LoVo (cell line): ENCODE measurements around the gene MMP28.

Source experiments
- DNase-seq: peaks from one replicate; pipeline ENCODE4 v3.0.0-alpha.2; 2016; ENCODE audit warnings: low spot score

MMP28 gene

DNA sequence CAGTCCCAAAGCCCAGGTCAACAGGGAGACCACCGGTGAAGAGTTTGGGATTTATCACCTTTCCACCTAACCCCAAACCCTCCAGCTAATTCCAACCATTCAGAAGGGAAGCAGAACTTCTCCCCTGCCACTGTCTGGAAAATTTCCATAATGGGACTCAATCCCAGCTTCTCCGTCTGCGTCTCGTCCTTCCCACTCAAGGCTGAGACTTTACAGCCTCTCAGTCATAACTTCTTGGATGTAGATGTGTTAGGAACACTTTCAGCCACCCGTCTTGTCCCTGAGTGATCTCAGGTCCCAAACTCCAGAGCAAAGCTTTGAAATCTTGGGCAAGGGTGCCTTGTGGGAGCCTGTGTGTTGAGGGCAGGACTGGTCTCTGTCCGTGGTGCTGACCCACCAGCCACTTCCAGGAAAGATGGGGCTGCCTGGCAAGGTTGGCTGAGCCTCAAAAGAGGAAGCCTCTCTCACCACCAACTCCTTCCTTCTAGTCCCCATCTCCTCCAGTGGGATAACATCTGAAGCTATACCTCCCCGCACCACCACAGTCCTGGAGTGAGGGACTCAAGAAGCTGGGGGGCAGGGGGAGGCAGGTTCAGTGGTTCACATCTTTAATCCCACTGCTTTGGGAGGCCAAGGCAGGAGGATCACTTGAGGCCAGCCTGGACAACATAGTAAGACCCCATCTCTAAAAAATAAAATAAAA lies 51.7 kb downstream of the MMP28 start:
- DNase-seq, result peak; percentile 15

DNA sequence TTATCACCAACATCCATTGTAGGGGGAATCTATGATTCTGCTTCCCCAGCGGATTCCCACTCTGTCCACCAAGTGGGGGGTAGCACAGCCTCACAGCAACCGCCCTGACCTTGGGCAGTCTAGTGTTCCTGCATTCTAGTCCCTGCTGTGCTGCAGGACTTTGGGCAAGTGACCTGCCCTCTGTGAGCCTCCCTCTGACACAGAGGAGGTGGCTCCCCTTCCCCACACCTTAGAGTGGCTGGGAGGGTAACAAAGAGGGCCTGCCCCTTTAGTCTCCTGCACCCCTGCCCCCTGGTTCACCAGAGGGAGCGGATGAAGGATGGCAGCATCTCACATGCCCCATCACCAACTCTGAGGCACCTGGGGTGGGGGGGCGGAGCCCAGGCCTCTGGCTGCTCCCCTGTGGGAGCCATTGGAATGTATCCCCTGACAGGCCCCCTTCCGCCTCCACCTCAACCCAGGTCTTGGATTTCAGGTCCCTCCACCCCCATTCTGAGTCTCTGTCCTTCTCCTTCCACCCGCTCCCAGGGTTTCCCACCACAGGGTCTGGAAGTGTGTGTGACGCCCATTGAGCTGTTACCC lies 52.5 kb downstream of the MMP28 start:
- no peak for DNase-seq

DNA sequence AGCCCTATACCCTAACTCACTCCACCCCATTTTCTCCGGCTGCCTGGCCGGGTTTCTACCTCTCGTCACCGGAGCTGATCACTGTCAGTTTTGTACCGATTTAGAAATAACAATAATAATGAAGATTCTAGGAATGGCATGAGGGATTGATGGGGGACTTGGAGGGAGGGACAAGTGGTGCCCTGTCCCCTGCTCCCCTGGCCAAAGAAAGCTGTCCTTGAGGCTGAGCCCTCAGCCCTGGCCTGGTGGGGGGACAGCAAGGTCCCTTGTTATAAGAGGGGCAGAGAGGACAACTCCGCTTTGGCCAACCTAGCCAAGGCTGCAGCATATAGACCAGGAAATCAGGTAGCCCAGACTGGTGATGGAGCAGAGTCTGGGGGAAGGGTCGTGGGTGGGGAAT lies 52.9 kb downstream of the MMP28 start:
- no peak for DNase-seq

DNA sequence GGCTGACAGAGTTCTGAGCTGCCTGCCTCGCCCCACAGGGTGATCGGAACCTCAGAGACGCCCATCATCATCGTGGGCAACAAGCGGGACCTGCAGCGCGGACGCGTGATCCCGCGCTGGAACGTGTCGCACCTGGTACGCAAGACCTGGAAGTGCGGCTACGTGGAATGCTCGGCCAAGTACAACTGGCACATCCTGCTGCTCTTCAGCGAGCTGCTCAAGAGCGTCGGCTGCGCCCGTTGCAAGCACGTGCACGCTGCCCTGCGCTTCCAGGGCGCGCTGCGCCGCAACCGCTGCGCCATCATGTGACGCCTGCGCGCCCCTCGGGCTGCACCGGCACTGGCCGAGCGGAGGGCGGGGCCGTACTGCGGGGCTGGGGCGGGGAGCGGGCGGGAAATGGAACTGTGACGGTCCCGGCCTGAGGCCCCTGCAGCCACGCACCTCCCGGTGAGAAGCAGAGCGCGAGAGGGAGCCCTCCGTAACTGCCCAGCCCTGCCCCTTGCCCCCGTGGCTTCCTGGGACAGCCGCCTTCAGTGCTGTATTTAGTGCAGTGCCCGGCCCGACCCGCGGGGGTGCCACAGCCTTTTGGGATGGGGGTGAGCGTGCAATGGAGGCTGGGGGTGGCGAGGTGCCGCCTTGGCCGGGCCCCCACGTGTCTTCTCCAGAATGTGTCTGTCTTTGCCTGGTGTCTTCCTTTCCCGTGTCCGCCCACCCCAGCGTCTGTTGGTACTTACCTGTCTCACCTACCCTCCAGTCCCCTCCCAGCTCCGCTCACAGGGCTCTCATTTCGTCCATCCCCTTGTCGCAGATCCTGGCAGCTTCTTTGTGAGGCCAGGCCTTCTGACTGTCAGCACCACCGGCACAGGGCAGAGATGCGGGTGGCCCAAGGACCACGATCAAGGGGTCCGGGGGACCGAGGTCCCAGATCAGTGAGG lies 54.2 kb downstream of the MMP28 start:
- no peak for DNase-seq

DNA sequence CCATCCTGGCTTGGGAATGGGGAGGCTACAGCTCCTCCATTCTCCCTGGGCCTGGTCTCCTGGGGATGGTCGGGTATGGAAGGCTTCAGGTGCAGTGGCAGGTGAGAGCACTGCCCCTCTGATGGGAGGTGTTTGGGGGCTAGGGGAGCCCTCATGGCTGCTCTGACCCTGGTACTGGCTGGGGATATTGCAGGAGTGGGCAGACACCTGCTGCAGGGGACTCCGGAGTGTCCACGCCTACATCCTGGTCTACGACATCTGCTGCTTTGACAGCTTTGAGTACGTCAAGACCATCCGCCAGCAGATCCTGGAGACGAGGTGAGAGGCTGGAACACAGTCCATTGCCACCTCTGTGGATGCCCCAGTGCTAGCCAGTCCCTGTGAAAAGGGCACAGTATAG lies 55.2 kb downstream of the MMP28 start:
- no peak for DNase-seq

DNA sequence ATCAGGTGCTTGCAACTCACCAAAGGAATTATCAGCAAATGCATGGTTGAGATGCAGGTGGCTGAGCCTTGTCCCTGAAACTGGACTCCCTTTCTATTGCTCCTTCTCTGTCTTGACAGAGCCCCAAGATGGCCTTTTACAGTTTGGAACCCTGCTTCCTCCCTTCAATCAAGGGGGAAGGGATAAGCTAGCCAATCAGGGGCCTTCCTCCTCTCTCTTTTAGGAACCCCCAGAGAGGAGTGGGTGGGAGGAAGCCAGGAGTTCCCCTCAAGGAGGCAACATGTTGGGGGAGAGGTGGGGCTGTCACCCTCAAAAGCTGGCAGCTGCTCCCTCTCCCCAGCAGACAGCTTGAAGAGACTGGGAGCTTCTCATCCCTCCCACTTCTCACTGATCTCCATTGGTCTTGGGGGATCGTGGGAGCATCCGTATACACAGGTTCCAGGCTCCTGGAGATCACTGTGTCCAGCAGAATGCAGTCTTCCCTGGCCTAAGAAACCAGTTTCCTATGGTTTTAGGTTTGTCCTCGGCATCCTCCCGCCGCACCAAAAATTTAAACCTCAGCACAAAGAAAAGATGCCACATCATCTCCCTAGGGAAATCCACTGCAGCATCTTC lies 56.8 kb downstream of the MMP28 start:
- DNase-seq, result no peak

DNA sequence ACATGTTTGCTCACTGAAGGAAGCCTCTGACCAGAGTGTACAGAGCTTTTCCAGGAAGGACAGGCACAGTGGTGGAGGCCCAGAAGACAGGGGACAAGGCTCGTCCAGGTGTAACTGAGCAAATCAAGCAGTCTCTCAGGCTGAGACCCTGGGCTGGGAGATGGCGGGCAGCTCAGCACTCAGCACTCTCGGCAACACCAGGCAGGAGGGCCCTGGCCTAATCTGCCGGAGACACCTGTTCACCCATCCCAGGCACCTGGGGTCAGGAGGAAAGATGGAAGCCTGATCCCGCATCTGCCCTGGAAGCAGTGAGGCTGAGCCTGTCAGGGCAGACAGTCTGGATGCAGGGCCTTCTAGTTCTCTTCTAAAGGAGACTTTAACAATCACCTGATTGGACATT lies 59.2 kb downstream of the MMP28 start:
- no peak for DNase-seq

DNA sequence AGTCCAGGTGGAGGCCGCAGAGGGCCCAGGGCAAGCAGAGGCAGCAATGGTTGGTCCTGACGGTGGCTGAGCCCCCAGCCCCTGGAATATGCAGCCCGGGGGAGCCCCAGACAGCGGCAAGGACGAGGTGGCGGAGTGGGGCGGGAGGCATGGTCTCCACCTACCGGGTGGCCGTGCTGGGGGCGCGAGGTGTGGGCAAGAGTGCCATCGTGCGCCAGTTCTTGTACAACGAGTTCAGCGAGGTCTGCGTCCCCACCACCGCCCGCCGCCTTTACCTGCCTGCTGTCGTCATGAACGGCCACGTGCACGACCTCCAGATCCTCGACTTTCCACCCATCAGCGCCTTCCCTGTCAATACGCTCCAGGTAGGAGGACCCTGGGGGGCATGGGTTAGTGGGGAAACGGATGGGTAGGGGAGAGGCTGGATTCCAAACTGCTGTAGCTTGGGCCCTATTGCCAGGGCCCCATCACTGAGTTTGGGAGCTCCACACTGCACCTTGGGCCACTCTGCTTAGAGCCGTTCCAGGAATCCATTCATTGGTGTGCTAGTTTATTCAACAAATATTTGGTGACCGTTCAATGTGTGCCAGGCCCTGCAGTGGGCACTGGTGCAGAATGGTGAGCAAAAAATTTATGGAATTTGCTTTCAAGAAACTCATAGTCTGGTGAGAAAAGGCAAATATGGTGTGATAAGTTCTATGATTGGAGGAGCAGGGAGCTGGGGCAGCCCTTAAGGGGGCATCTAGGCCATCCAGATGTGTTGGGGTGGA lies 60.2 kb downstream of the MMP28 start:
- DNase-seq, result no peak

DNA sequence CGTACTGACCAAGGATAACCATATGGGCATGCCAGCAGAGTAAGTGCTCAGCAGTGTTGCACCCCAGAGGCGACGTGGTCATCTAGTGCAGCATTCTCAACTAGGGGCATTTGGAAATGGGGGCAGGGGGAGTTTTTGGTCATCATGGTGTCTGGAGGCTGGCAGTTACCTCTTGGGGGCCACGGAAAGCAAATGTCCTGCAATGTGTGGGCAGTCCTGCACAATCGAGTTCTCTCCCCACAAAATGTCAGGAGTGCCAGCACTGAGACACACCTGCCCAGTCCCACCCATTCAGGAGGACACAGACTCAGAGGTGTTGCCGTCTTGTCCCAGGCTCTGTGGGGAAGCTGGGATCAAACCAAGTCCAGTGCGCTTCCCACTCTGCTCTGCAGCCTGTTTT lies 61.0 kb downstream of the MMP28 start:
- no peak for DNase-seq

DNA sequence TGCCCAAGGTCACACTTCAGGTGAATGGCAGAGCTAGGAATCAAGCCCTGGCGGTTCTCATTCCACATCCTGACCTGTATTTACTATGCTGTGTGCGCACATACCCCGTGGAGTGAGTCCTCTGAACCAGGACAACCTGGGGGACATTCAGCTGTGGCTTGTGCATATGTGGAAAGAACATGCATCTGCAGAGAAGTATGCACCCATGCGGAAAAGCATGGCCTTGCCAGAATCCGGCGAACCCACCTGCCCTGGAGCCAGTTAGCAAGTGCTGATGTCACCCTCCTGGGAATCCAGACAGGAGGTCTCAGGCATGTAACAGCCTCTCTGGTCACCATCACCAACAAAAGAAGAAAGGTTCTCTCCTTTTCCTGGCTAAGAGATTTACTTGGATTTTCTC lies 62.1 kb downstream of the MMP28 start:
- no peak for DNase-seq

DNA sequence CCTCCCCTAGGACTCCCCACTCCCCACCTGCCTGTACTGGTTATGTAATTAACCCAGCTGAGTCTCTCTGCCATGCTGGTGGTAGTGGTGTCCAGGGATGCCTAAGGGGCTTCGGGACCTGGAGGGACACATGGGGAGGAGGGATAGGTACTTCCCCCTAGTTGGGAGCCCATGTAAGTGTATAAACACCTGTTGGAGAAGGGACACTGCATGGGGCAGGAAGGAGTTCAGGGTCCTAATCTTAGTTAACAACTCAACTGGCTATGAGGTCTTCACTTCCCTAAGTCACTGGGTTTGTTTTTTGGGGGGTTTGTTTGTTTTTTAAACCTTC lies 62.7 kb downstream of the MMP28 start:
- no peak for DNase-seq

DNA sequence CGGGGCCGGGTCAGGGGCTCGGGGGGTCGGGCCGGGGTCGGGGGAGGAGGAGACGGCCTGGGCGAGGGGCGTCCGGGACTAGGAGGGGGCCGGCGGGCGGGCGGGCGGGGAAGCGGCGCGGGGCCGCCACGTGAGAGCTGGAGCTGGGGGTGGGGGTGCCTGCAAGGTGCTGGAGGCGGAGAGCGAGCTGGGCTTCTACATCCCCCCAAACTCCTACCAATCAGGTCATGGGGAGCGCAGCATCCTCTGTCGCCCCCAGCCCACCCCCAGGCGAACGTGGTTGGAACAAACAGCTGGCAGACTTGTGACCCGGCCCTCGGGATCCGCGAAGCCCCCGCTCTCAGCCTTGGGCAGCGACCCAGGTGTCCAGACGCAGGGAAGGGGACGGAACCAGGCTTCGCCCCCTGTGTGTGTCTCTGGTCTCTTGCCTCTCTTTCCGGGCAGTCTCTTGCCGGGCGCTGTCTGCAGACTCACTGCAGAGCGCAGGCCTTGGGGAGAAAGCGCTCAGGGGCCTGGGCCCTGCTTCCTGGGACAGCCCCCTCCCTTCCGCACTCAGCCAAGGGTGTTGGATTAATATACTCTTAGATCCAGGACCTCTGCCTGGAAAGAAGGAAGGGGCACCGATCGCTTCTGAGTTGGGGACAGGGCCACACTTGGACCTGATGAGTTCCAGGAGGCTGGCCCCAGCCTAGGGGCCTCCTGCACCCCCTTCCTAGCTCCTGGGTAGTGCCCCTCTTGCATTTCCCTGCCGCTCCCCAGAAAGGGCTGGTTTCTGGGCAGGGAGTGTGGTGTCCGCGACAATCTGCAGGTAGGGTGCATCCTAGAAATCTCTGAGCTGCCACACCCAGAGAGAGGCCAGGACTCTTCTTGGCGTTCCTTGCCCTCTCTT lies 63.3 kb downstream of the MMP28 start:
- no peak for DNase-seq

DNA sequence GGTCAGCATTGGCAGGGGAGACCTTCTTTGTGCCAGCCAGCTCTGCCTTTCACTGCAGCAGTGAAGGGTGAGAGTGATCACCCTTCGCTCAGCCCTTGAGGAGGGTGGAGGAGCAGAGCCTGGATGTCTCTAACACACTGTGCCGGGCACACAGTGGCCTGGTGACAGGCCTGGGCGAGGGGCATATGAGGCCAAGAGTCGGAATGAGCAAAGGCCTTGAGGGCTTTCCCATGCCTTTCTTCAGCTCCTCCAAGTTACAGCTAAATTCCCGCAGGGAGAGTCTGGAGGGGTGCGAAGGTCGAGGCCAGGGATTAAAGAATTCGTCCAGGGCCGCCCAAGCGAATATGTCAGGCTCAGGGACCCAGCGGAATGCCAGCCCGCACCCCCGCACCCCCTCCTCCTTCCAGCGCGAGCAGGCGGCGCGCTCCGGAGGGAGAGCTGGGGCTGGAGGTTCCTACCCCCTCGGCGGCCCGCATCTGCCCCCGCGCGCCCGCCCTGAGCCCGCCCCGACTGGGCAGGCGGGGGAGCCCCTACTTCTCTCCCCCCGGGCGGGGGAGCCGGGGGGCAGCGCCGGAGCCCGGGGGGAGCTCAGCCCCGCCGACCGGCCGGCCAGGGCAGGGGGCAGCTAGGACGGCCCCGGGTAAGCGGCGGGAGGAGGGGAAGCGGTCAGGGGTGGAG lies 64.1 kb downstream of the MMP28 start, which contains the start of gene RASL10B:
Gene RASL10B (plus strand): TSS at position 401 of the 678 bp plus-strand sequence. CDS start 3,546 bp downstream, outside the sequence.
- no peak for DNase-seq

DNA sequence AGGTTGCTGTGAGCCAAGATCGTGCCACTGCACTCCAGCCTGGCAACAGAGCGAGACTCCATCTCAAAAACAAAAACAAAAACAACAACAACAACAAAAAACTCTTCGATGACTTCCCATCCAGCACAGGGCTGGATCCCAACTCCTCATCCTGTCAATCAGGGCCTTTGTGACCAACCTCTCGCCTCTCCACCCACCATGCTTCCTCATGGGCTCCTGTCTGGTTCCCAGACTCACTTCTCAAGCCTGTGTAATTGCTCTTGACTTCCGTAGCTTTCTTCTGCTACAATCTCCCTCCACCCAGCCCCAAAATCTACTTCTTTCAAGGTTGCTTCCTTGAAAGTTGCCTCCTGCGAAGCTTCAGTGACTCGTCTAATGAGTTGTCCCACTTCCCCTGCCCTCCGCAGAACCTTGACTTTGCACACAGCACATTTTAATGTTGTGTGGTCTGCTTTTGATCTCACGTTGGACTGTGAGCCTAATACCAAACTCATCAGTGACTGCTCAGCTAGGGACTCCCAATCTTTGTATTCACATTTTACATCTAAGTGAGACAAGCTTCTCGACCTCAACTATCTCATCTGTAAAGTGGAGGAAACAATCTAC lies 64.9 kb downstream of the MMP28 start:
- no peak for DNase-seq

DNA sequence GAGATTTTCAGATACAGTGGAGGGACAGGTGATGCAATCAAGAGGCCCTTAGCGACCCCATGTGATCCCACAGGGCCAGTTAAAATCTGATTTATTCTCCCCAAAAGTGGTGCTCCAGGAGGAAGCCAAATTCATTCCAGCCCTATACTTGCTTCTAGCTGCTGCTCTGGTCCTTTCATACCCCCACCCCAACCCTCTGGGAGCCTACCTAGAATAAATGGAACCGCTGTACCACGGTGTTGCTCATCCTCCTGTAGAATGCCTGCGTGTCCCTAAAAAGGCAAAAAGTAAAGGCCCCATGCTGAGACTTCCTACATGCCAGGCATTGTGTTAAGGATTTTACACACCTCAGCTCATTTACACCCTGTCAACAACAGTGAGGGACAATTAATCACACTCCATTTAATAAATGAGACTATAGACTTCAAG lies 66.0 kb downstream of the MMP28 start:
- no peak for DNase-seq

DNA sequence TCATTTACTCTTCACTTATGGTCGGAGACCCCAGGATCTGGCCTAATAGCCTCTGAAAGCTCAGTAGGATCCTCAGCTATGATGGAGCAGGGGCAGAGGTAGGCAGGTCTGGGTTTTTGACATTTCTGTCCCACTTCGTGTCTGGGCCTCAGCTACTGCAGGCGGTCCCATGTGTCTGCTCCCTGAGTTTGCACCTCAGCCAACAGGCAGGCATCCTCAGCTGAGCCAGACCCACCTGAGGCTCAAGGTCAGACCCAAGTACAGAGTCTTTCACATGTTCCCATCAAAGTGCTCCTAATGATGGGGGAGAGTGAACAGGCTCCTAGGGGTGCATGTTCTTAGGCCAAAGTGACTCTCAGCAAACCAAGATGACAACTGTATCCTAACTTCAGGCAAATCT lies 66.9 kb downstream of the MMP28 start:
- DNase-seq, result no peak

DNA sequence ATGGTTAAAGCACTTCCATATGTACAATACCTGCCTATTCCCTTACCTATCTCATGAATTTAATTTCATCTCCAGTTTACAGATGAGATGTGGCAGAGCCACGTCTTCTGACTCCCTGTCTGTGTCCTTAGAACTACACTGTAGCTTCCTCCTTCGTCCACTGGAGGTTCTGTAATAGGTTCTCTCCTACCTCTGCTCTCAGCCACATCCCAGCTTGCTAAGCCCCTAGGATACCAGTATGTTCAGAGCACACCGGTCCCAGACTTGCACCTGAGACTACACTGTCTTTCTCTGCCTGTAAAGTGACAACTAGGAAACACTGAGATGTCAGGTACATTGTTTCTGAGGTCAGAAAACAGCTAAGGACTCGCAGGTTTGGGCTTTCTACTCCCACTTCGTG lies 67.8 kb downstream of the MMP28 start:
- no peak for DNase-seq

DNA sequence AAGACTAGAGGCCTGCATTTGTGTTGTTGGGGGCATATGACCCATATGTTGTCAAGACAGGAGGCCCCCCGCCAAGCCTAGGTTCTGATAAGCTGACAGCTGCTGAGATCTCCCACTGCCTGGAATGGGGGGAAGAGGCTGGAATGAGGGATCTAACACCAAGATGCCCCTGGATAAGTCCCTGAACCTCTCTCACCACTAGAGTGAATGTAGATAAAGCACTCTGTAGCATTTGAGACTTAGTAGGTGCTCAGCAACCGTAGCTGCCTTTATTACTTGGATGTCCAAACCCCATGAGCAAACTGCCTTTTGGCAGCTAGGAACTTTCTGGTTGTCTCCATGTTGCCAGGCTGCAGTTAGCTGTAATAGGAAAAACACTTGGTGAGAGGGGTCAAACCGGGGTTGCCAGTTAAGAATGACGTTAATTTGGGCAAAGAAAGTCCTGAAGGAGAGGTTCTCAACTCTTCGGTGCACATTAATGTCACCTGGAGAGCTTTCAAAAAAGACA lies 68.4 kb downstream of the MMP28 start:
- DNase-seq, result no peak

DNA sequence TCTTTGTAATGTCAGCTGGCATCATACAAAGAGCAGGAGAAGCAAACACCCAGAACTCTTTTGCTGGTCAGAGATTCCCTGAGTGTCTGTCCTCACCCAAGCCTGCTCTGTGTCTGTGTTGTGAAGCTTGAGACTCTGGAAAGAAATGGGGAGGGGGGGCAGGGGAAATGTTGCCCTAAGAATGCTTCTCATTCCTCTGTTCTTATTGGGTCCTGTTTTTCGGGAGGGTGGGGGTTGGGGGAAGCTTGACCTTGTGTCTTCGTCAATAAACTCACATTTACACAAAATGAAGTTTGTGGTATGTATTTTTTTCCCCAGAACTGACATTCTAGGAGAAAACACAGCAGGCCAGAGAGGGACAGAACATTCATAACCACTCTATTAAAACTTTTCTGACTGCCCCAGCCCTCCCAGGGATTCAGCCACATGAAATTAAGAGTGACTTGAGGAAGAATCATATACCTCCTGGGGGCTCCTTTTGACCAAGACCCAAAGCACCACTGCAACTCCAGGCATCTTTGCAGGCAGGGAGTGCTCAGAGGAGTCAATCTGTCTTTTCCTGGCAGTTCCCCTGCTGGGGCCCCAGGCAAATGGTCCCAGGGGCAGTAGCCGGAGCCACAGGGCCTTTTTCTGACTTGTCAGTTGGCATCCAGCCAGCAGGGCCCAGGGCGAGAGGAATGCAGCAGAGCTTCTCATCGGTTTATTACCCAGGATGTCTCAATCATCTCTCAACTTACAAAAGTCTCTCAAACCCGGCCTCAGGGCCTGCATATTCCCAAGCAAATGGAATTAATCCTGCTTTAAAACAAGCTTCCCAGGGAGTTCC lies 69.1 kb downstream of the MMP28 start:
- peak; percentile 15 for DNase-seq
